Mucosa of rectum (tissue), 2 donors: ENCODE data around the gene CYP39A1.

Source experiments
- H3K27ac ChIP-seq, 2 donors: one replicate each; pipeline ENCODE4 v1.7.0; 2013; ENCODE audit warnings: inconsistent platforms in 2 of 2, low read depth in 2 of 2, low read length in 2 of 2
- H3K27me3 ChIP-seq, 2 donors: one replicate each; pipeline ENCODE4 v1.7.0; 2013; ENCODE audit warnings: low read length in 2 of 2; ENCODE audit not compliant: control insufficient read depth in 2 of 2, insufficient read depth in 2 of 2
- H3K36me3 ChIP-seq, 2 donors: one replicate each; pipeline ENCODE4 v1.7.0; 2013; ENCODE audit warnings: low read length in 2 of 2; ENCODE audit not compliant: control insufficient read depth in 2 of 2, insufficient read depth in 2 of 2
- H3K4me1 ChIP-seq, 2 donors: one replicate each; pipeline ENCODE4 v1.7.0; 2013; ENCODE audit warnings: low read length in 2 of 2, mild to moderate bottlenecking in 1 of 2; ENCODE audit not compliant: control insufficient read depth in 2 of 2, insufficient read depth in 2 of 2
- H3K4me3 ChIP-seq, 2 donors: one replicate each; pipeline ENCODE4 v1.7.0; 2013; ENCODE audit warnings: low read length in 2 of 2
- H3K9ac ChIP-seq, 2 donors: one replicate each; pipeline ENCODE4 v1.7.0; 2013; ENCODE audit warnings: low read length in 2 of 2, low read depth in 1 of 2, mild to moderate bottlenecking in 1 of 2
- H3K9me3 ChIP-seq, 2 donors: one replicate each; pipeline ENCODE4 v1.7.0; 2013; ENCODE audit warnings: low read length in 2 of 2; ENCODE audit not compliant: control insufficient read depth in 2 of 2
- donor health status: healthy.
- donor health status: Normal muscosa, but diverticular disease.

Gene CYP39A1

DNA sequence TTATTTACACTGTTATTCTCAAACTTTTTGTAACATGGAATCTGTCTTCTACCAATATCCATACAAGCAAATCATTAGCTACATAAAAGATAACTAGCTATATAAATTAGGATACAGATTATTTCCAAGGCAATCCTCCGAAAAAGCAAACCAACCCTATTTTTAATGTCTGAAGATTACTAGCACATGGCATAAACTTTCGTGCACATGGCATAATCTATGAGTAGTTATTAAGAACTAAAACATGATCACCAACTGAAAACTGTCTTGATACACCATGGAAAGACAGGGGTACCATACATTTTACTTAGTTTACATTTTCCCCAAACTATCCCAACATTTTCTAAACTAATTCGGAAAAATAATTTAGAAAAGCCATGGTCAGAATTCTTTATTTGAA, 54.4 kb downstream of the CYP39A1 start:
- no peak overlapping the region for H3K9ac ChIP-seq
- H3K27me3 ChIP-seq = no peaks in the 10 kb centered on the region
- no peaks in the 10 kb centered on the region for H3K9me3 ChIP-seq
- H3K27ac ChIP-seq = no peak overlapping the region
- no peaks in the 10 kb centered on the region for H3K4me1 ChIP-seq
- no peaks in the 10 kb centered on the region for H3K36me3 ChIP-seq
- H3K4me3 ChIP-seq = no peak overlapping the region

DNA sequence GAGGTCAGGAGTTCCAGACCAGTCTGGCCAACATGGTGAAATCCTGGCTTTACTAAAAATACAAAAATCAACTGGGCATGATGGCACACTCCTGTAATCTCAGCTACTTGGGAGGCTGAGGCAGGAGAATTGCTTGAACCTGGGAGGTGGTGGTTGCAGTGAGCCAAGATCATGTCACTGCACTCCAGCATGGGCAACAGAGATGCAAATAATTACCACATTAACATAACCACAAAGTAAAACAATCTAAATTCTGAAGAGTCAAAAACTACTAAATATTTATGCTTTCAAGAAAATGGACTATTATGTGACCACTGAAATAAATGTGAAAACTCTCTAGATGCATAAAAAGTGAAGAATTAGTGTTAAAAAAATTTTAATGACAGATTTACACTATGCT, 59.9 kb downstream of the CYP39A1 start:
- peaks cover 0 to 2% of the 10 kb centered on the region in 2 donors for H3K4me1 ChIP-seq
- H3K4me3 ChIP-seq = no peak overlapping the region
- no peak overlapping the region for H3K9ac ChIP-seq
- no peak overlapping the region for H3K27ac ChIP-seq
- no peaks in the 10 kb centered on the region for H3K27me3 ChIP-seq
- H3K36me3 ChIP-seq = no peaks in the 10 kb centered on the region
- H3K9me3 ChIP-seq = no peaks in the 10 kb centered on the region

DNA sequence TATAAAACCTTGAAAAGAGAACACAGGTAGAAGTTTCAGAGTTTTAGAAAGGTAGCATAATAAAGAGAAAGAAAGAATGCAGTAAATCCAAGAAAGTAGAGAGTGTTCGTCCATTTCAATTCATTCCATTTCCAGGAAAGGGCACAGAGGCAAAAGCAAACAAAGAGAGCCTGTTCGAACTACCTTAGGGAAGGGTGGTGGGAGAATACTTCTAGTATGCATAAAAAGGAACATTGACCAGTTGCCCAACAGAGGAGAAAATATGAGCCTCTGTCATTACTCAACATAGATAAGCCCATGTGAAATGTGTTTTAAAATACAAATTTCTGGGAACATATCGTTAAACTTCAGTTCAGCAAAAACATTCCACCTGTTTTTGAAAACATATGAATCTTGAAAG, 60.6 kb downstream of the CYP39A1 start:
- Histone ChIP-seq H3K4me3 (no peak overlapping the region), H3K27me3 (no peaks in the 10 kb centered on the region), H3K4me1 (peaks cover 0 to 2% of the 10 kb centered on the region in 2 donors), H3K27ac (no peak overlapping the region), H3K36me3 (no peaks in the 10 kb centered on the region), H3K9me3 (no peaks in the 10 kb centered on the region), H3K9ac (no peak overlapping the region)

DNA sequence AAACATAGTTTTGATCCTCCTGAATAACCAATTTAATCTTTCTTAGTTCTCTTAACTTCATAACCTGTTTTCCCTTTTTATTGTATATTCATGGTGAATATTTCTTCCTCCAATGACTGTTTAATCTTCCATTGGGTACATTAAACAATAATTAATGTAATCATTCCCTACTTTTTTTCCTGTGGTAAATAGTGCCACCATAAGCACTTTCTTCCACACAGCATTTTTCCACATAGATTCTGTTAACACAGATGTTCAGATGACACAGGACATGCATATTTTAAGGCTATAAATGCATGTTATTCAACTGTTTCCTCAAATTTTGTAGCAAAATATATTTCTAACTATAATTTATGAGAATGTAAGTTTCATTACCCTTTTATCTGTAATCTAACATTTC, 61.9 kb downstream of the CYP39A1 start:
- Histone ChIP-seq H3K27me3 (no peaks in the 10 kb centered on the region), H3K4me1 (peaks cover 0 to 2% of the 10 kb centered on the region in 2 donors), H3K9ac (no peak overlapping the region), H3K9me3 (no peaks in the 10 kb centered on the region), H3K36me3 (no peaks in the 10 kb centered on the region), H3K27ac (no peak overlapping the region), H3K4me3 (no peak overlapping the region)

DNA sequence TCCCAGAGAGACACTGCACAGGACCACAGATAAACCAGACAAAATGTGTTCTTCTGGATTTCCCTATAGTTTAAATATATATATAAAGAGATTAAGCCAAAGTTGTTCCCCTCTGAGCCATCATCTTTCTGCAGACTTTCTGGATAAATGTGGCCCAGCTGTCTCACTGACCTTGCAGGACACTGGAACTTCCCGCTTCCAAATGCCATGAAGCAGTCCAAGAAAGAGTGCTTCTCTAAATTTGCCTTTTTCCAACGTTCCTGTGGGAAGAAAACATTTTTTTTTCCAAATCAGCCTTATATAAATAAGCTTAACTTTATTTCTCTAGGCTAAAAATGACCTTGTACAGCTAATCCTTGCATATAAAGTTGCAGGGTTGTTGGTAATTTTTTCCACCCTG, 65.7 kb downstream of the CYP39A1 start:
- Histone ChIP-seq H3K36me3 (no peaks in the 10 kb centered on the region), H3K4me1 (peaks cover 0 to 2% of the 10 kb centered on the region in 2 donors), H3K9me3 (no peaks in the 10 kb centered on the region), H3K4me3 (no peak overlapping the region), H3K27me3 (no peaks in the 10 kb centered on the region), H3K9ac (no peak overlapping the region), H3K27ac (peak overlapping the region in 1 of 2 donors; percentile 27)

DNA sequence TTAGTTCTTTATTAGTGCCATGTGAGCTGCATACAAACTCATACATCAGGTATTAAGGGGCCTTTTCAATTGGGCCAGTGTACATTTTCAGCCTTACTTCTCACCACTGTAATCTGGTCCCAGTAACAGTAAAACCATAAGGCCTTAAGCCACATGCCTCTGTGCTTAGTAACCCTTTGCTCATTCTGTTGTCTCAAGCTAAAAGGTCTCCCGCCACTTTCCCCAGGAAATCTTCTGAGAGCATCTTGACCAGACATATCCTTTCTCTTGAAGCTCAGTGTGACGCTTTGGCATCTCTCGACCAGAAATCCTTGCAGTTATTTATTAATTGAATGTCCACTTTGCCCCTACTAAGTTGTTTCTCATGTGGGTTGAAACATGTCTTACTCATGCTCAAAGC, 68.0 kb downstream of the CYP39A1 start:
- no peaks in the 10 kb centered on the region for H3K9me3 ChIP-seq
- H3K4me3 ChIP-seq = no peak overlapping the region
- no peaks in the 10 kb centered on the region for H3K36me3 ChIP-seq
- no peak overlapping the region for H3K9ac ChIP-seq
- H3K27ac ChIP-seq = peak overlapping the region; percentile 35 to 48
- no peaks in the 10 kb centered on the region for H3K27me3 ChIP-seq
- H3K4me1 ChIP-seq = peaks cover 0 to 2% of the 10 kb centered on the region in 2 donors

DNA sequence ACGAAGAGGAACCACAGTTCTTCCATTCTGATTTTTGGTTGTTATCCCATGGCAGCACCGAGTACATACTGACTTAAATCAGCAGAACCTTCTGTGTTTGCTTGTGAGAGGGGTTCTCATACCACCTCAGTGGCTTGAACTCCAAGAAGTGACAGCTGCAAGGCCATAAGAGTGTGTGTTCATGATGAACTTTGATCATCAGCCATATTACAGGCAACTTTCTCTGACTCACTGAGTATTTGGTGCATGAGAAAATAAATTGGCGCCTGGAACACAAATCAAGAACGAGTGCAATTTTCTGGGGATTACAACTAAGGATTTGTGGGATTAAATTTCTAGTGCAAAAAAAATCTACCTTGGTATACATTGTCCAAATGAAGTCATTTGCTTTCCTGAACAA, 68.9 kb downstream of the CYP39A1 start:
- Histone ChIP-seq H3K4me3 (no peak overlapping the region), H3K36me3 (no peaks in the 10 kb centered on the region), H3K9me3 (no peaks in the 10 kb centered on the region), H3K27me3 (no peaks in the 10 kb centered on the region), H3K9ac (no peak overlapping the region), H3K4me1 (peaks cover 0 to 2% of the 10 kb centered on the region in 2 donors), H3K27ac (peak overlapping the region in 1 of 2 donors; percentile 56)

DNA sequence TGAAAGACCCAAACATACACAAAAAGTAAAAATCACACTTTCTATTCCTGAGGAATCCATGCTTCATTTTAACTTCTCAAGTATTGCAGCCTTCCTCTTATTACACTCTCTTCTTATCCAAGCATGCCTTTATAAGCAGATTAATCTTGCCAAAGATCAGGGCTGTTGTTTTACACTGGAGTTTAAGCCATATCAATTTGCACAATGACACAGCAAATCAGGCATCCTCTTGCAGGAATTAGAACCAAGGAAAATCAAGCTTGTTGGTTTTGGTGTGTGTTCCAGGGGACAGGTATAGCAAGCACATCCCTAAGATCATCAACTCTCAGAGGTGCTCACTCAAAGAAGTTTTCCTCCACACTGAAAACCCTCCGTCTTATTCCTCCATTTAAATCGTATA, 69.5 kb downstream of the CYP39A1 start:
- Histone ChIP-seq H3K4me1 (no peaks in the 10 kb centered on the region), H3K9me3 (no peaks in the 10 kb centered on the region), H3K27me3 (no peaks in the 10 kb centered on the region), H3K27ac (peak overlapping the region in 1 of 2 donors; percentile 56), H3K36me3 (no peaks in the 10 kb centered on the region), H3K4me3 (no peak overlapping the region), H3K9ac (no peak overlapping the region)

DNA sequence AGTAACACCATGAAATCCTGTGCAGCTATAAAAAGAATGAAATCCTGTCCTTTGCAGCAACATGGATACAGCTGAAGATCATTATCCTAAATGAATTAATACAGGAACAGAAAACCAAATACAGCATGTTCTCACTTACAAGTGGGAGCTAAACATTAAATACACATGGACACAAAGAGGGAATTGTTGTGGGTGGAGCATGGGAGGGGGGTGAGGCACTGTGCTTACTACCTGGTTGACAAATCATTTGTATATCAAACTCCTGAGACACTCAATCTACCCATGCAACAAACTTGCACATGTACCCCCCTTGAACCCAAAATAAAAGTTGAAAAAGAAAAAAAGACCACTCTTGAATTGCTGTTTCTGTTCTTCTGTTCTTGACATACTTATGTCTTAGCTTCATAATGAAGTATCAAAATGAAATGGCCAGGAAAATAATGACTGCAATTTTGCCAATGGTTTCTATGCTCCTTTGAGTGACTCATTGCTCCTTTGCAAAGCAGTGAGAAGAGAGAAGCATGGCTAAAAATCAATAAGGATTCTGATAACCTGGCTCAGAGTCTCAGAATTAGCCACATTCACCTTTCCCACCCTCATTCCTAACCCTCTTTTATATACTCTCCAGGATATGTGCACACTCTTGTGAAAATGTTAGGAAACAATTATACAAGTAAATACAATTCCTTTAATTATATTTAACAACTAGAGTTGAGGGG, 71.0 kb downstream of the CYP39A1 start:
- H3K9ac ChIP-seq = no peak overlapping the region
- no peak overlapping the region for H3K27ac ChIP-seq
- no peaks in the 10 kb centered on the region for H3K36me3 ChIP-seq
- H3K4me1 ChIP-seq = no peaks in the 10 kb centered on the region
- H3K27me3 ChIP-seq = no peaks in the 10 kb centered on the region
- H3K9me3 ChIP-seq = no peaks in the 10 kb centered on the region
- H3K4me3 ChIP-seq = no peak overlapping the region

DNA sequence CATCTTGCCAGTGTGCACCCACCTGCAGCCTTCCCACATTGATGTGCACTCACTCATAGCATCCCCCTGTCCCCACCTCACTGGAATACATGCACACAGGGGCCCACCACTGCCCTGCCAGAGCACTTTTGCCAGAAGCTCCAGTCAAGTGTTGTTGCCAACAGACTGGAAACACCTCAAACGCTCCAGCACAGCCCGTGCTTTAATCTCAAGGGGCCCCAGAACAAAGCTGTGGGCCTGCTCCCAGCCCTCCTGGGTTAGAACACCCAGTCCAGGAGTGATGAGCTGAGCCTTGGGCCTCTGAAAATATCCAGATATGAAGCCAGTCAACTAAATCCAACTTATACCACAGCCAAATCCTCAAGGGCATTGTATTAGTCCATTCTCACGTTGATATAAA, 77.1 kb downstream of the CYP39A1 start:
- H3K4me3 ChIP-seq = no peak overlapping the region
- no peaks in the 10 kb centered on the region for H3K4me1 ChIP-seq
- H3K27ac ChIP-seq = no peak overlapping the region
- H3K9ac ChIP-seq = no peak overlapping the region
- H3K27me3 ChIP-seq = no peaks in the 10 kb centered on the region
- no peaks in the 10 kb centered on the region for H3K9me3 ChIP-seq
- no peaks in the 10 kb centered on the region for H3K36me3 ChIP-seq
